CD14-positive monocyte (primary cell): ENCODE measurements around the gene STBD1. TPM values are rescaled to one million over a fixed set of nuclear protein-coding genes. Genes with fewer than 3 reads are reported as not detected.
A peak's percentile ranks its signal among the peaks of the same experiment; 100 is the strongest.

Source experiments
- DNase-seq, 3 donors: peaks; one replicate each; pipeline ENCODE4 v3.0.0-alpha.2; 2011 to 2022
- H2AFZ ChIP-seq: 2 replicates; pipeline ENCODE4 v1.6.0; 2012; ENCODE audit warnings: mild to moderate bottlenecking, low read depth, low read length, inconsistent platforms; ENCODE audit not compliant: insufficient read depth, poor library complexity, severe bottlenecking
- H3K27ac ChIP-seq, 2 donors: 1 replicate in 1 of 2; 2 replicates in 1 of 2; pipeline ENCODE4 v1.5.1; 2012 to 2013; ENCODE audit warnings: low read length in 2 of 2, control low read depth in 1 of 2, inconsistent platforms in 1 of 2, low read depth in 1 of 2, mild to moderate bottlenecking in 1 of 2
- H3K27me3 ChIP-seq, 2 donors: one replicate each; pipeline versions ENCODE4 v1.6.0 to v1.6.1; 2011 to 2013; ENCODE audit warnings: low read length in 2 of 2; ENCODE audit not compliant: control insufficient read depth in 2 of 2, insufficient read depth in 2 of 2
- H3K36me3 ChIP-seq, 2 donors: replicated peaks in 1 of 2; 1 replicate in 1 of 2; 2 replicates in 1 of 2; pipeline versions ENCODE4 v1.5.1 to v1.6.1; 2012 to 2013; ENCODE audit warnings: low read length in 2 of 2, control low read depth in 1 of 2, inconsistent platforms in 1 of 2, mild to moderate bottlenecking in 1 of 2; ENCODE audit not compliant: insufficient read depth in 2 of 2, control insufficient read depth in 1 of 2
- H3K4me1 ChIP-seq, 2 donors: 1 replicate in 1 of 2; 2 replicates in 1 of 2; pipeline versions ENCODE4 v1.5.1 to v1.6.1; 2012 to 2013; ENCODE audit warnings: low read length in 2 of 2, control low read depth in 1 of 2, inconsistent platforms in 1 of 2, mild to moderate bottlenecking in 1 of 2, moderate library complexity in 1 of 2; ENCODE audit not compliant: insufficient read depth in 2 of 2, control insufficient read depth in 1 of 2
- H3K4me2 ChIP-seq: replicated peaks from 2 replicates; pipeline ENCODE3; 2012; ENCODE audit warnings: low read length, moderate library complexity, mild to moderate bottlenecking; ENCODE audit not compliant: poor library complexity, severe bottlenecking; ENCODE audit errors: extremely low read depth
- H3K4me3 ChIP-seq, 3 experiments: fragments of 200-600 bp in 1 of 3; sonication (generic) in 1 of 3; replicated peaks in 1 of 3; 1 replicate in 2 of 3; 2 replicates in 1 of 3; pipeline ENCODE4 v1.5.1; 2011 to 2013; ENCODE audit warnings: low read length in 3 of 3, mild to moderate bottlenecking in 3 of 3, control low read depth in 2 of 3, low read depth in 2 of 3, inconsistent platforms in 1 of 3, moderate library complexity in 1 of 3
- H3K79me2 ChIP-seq: 2 replicates; pipeline ENCODE4 v1.6.0; 2012; ENCODE audit warnings: mild to moderate bottlenecking, control low read depth, inconsistent platforms, low read length, moderate library complexity; ENCODE audit not compliant: insufficient read depth
- H3K9ac ChIP-seq: 2 replicates; pipeline ENCODE4 v1.6.0; 2017; ENCODE audit warnings: low read length, mild to moderate bottlenecking; ENCODE audit not compliant: insufficient read depth, poor library complexity, severe bottlenecking
- H3K9me3 ChIP-seq, 2 donors: replicated peaks in 1 of 2; 1 replicate in 1 of 2; 2 replicates in 1 of 2; pipeline versions ENCODE4 v1.5.1 to v1.6.1; 2012 to 2013; ENCODE audit warnings: low read length in 2 of 2, control low read depth in 1 of 2; ENCODE audit not compliant: control insufficient read depth in 1 of 2, insufficient read depth in 1 of 2
- H4K20me1 ChIP-seq: 2 replicates; pipeline ENCODE4 v1.6.0; 2012; ENCODE audit warnings: mild to moderate bottlenecking, low read length, control low read depth, moderate library complexity; ENCODE audit not compliant: insufficient read depth
- H3K27ac Mint-ChIP-seq, 7 donors: one replicate each; pipeline ENCODE4 v1.8.0; 2020; ENCODE audit warnings: mild to moderate bottlenecking in 7 of 7, mixed read lengths in 7 of 7, moderate library complexity in 6 of 7, inconsistent platforms in 2 of 7
- H3K27me3 Mint-ChIP-seq, 3 donors: one replicate each; pipeline ENCODE4 v1.8.0; 2021 to 2022; ENCODE audit warnings: low read depth in 3 of 3, mild to moderate bottlenecking in 3 of 3, mixed read lengths in 3 of 3, moderate library complexity in 3 of 3, inconsistent platforms in 1 of 3
- H3K36me3 Mint-ChIP-seq, 2 donors: one replicate each; pipeline ENCODE4 v1.8.0; 2020; ENCODE audit warnings: mixed read lengths in 2 of 2, inconsistent platforms in 1 of 2, mild to moderate bottlenecking in 1 of 2
- H3K4me1 Mint-ChIP-seq: one replicate; pipeline ENCODE4 v1.8.0; 2020; ENCODE audit warnings: mild to moderate bottlenecking, mixed read lengths
- H3K4me3 Mint-ChIP-seq, 2 donors: one replicate each; pipeline ENCODE4 v1.8.0; 2020; ENCODE audit warnings: mild to moderate bottlenecking in 2 of 2, mixed read lengths in 2 of 2, moderate library complexity in 1 of 2
- H3K9me3 Mint-ChIP-seq, 7 donors: one replicate each; pipeline ENCODE4 v1.8.0; 2020 to 2022; ENCODE audit warnings: mixed read lengths in 7 of 7, mild to moderate bottlenecking in 6 of 7, moderate library complexity in 6 of 7, inconsistent platforms in 2 of 7
- WGBS: methylation state at CpG from one replicate; pipeline ENCODE4 v1.1.5; 2013; ENCODE audit warnings: missing lambda C conversion rate; ENCODE audit not compliant: insufficient coverage; 5-methylcytosine and 5-hydroxymethylcytosine counted together
- intact Hi-C, 2 donors: fragments of 100-400 bp; cut with micrococcal nuclease; formaldehyde crosslinking; loops; one replicate each; pipeline versions ENCODE4 v1.15.0 to v1.15.1; 2023
- polyA plus RNA-seq, 3 donors: library from polyadenylated mRNA; depleted of rRNA in 1 of 3; unstranded in 2 of 3; stranded (reverse) in 1 of 3; fragments of 300-500 nt in 2 of 3; fragments of >200 nt in 1 of 3; fragmentation: Illumina TruSeq in 2 of 3; gene quantifications; 1 replicate in 2 of 3; 2 replicates in 1 of 3; pipeline ENCODE4 v1.2.3, GENCODE V29; 2012 to 2021
- TF ChIP-seq, protein P1 (sequence below): fragments of 200-600 bp; IDR thresholded peaks from one replicate; pipeline ENCODE4 v1.8.0; 2022; ENCODE audit warnings: antibody characterized with exemption, mild to moderate bottlenecking

Gene STBD1
- polyA plus RNA-seq, 3 donors, result 0.53 to 1.5 (median 1.2) TPM

DNA sequence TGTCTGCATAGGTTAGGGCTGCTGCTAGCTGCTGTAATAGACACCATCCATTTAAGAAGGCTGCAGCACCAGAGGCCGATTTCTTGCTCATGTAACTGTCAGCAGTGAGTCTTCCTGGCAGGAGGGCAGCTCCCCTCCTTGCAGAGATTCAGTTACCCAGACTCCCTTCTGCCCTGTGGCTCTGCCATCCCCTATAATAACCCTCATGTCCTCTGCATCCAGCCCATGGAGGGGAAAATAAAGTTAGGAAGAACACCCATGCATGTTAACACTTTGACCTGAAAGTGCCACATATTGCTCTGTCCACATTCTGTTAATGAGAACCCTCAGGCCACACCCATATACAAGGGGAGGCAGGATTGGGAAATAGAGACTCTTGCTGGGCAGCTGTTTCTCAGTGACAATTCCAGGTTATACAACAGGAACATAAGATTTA, 5.4 kb downstream of the STBD1 start:
- Histone ChIP-seq H3K27ac (no peak overlapping the region), H3K79me2 (peaks cover 1% of the 10 kb centered on the region), H2AFZ (no peak overlapping the region), H3K36me3 (peaks cover 3 to 19% of the 10 kb centered on the region in 2 donors), H3K4me1 (peaks cover 11 to 16% of the 10 kb centered on the region in 2 donors), H4K20me1 (no peaks in the 10 kb centered on the region), H3K4me2 (no peak overlapping the region), H3K9ac (no peak overlapping the region), H3K4me3 (no peak overlapping the region), H3K9me3 (peaks cover 6 to 9% of the 10 kb centered on the region in 2 donors), H3K27me3 (no peaks in the 10 kb centered on the region)
- Mint-ChIP-seq H3K27me3 (no peaks in the 10 kb centered on the region), H3K27ac (peak overlapping the region in 1 of 7 donors; percentile 72), H3K9me3 (peaks cover 5 to 18% (median 14%) of the 10 kb centered on the region in 7 donors), H3K4me3 (no peak overlapping the region), H3K36me3 (peaks cover 21 to 23% of the 10 kb centered on the region in 2 donors), H3K4me1 (peaks cover 11% of the 10 kb centered on the region)
- TF ChIP-seq, protein P1, sequence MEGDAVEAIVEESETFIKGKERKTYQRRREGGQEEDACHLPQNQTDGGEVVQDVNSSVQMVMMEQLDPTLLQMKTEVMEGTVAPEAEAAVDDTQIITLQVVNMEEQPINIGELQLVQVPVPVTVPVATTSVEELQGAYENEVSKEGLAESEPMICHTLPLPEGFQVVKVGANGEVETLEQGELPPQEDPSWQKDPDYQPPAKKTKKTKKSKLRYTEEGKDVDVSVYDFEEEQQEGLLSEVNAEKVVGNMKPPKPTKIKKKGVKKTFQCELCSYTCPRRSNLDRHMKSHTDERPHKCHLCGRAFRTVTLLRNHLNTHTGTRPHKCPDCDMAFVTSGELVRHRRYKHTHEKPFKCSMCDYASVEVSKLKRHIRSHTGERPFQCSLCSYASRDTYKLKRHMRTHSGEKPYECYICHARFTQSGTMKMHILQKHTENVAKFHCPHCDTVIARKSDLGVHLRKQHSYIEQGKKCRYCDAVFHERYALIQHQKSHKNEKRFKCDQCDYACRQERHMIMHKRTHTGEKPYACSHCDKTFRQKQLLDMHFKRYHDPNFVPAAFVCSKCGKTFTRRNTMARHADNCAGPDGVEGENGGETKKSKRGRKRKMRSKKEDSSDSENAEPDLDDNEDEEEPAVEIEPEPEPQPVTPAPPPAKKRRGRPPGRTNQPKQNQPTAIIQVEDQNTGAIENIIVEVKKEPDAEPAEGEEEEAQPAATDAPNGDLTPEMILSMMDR, result no peak
- no peak for DNase-seq
- intact Hi-C loops, result no loop called here
- 100% methylated on average over 1 of the region's 1 CpG for WGBS

GRCh38 chr4:76312457-76312856, 5.9 kb downstream of the STBD1 start:
- Histone ChIP-seq H3K4me2 (no peak overlapping the region), H4K20me1 (no peaks in the 10 kb centered on the region), H3K27me3 (no peaks in the 10 kb centered on the region), H3K79me2 (no peaks in the 10 kb centered on the region), H3K27ac (no peak overlapping the region), H2AFZ (no peak overlapping the region), H3K4me3 (no peak overlapping the region), H3K4me1 (peaks cover 5 to 10% of the 10 kb centered on the region in 2 donors), H3K9me3 (peaks cover 9 to 10% of the 10 kb centered on the region in 2 donors), H3K36me3 (peaks cover 3 to 19% of the 10 kb centered on the region in 2 donors), H3K9ac (no peak overlapping the region)
- TF ChIP-seq, protein P1, result no peak
- H3K27me3 Mint-ChIP-seq, result no peaks in the 10 kb centered on the region
- intact Hi-C loops, result no loop called here
- no peak overlapping the region for H3K4me3 Mint-ChIP-seq
- H3K4me1 Mint-ChIP-seq, result peaks cover 7% of the 10 kb centered on the region
- no peak overlapping the region for H3K27ac Mint-ChIP-seq
- peaks cover 5 to 22% (median 17%) of the 10 kb centered on the region in 7 donors for H3K9me3 Mint-ChIP-seq
- peaks cover 21 to 23% of the 10 kb centered on the region in 2 donors for H3K36me3 Mint-ChIP-seq
- DNase-seq, result no peak
- WGBS, result no CpG with 5 or more reads among the region's 1 CpG
